Kidney epithelial cell (primary cell): ENCODE data around the gene ADM5. TPM values are rescaled to one million over a fixed set of nuclear protein-coding genes. Genes with fewer than 3 reads are reported as not detected.

Source experiments
- DNase-seq: peaks from one replicate; pipeline ENCODE4 v3.0.0-alpha.2; 2010; ENCODE audit warnings: low read depth
- H3K27me3 ChIP-seq: 2 replicates; pipeline ENCODE4 v1.6.0; 2011; ENCODE audit warnings: low read length; ENCODE audit not compliant: control insufficient read depth, insufficient read depth
- H3K36me3 ChIP-seq: 2 replicates; pipeline ENCODE4 v1.5.1; 2011; ENCODE audit warnings: low read length; ENCODE audit not compliant: control insufficient read depth, insufficient read depth
- H3K4me3 ChIP-seq: 2 replicates; pipeline ENCODE4 v1.5.1; 2011; ENCODE audit warnings: low read depth, mild to moderate bottlenecking, control low read depth, low read length
- total RNA-seq: library from RNA; depleted of rRNA; stranded (reverse); fragments of >200 nt; gene quantifications from 2 replicates; pipeline ENCODE4 v1.2.3, GENCODE V29; 2015
- TF ChIP-seq, protein P1 (sequence below): IDR thresholded peaks from 2 replicates; pipeline ENCODE4 v1.5.1; 2011; ENCODE audit warnings: mild to moderate bottlenecking, moderate library complexity, low read length, control low read depth, inconsistent platforms; ENCODE audit not compliant: insufficient read depth, poor library complexity, severe bottlenecking

ADM5 gene
- total RNA-seq, 1 donor from 2014 or later, result 1.0 TPM

DNA sequence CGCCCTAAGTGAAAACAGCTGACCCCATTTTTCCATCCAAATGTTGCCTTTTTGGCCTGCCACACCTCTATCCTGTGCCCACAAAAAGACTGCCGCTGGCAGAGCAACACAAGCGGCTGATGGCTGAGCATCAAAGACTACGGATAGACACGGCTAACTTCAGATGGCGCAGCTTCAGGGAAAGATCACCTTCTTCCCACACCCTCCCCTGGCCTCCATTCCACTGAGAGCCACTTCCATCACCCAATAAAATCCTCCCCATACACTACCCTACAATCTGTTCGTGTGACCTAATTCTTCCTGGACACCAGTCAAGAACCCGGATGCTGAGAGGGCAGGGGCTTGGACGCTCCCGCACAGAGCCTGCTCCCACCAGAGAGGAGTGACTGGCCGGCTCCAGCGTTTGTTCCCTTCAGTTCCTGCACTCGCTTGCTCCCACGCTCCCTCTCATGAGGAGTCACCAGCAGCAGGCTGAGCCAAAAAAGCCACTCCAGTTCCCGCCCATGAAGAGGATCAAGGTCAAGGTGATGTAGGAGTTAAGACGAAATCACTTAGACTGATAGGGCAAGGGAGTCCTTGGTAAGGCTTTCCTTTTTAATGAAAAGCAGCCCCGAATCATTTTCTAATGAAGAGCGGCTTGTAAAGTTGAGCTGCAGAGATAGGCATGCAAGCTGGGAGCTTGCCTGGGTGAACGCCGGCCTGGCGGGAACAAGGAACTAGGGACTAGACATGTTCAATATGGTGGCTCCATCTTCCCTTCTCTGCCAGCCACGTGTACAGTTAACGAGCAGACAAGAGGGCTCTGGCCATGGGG lies 38.0 kb downstream of the ADM5 start:
- Histone ChIP-seq H3K4me3 (no peak overlapping the region), H3K36me3 (no peaks in the 10 kb centered on the region), H3K27me3 (no peaks in the 10 kb centered on the region)
- no peak for DNase-seq
- TF ChIP-seq, protein P1, sequence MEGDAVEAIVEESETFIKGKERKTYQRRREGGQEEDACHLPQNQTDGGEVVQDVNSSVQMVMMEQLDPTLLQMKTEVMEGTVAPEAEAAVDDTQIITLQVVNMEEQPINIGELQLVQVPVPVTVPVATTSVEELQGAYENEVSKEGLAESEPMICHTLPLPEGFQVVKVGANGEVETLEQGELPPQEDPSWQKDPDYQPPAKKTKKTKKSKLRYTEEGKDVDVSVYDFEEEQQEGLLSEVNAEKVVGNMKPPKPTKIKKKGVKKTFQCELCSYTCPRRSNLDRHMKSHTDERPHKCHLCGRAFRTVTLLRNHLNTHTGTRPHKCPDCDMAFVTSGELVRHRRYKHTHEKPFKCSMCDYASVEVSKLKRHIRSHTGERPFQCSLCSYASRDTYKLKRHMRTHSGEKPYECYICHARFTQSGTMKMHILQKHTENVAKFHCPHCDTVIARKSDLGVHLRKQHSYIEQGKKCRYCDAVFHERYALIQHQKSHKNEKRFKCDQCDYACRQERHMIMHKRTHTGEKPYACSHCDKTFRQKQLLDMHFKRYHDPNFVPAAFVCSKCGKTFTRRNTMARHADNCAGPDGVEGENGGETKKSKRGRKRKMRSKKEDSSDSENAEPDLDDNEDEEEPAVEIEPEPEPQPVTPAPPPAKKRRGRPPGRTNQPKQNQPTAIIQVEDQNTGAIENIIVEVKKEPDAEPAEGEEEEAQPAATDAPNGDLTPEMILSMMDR, result no peak

DNA sequence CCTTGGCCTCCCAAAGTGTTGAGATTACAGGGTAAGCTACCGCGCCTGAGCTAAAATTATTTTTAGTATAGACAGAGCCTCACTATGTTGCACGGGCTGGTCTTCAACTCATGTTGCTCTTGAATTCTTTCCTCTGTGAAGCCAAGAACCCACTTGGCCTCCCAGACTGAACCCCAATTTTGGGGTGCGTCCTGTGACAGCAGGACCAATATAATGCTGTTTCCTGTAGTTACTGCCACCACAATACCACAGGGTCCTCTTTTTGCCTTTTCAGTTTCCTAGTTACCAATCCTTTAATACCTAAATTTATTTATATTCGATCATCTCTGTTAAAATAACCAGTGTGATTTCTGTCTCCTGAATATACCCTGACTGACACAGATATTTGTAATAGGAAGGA lies 40.8 kb downstream of the ADM5 start:
- Histone ChIP-seq H3K4me3 (no peak overlapping the region), H3K36me3 (no peaks in the 10 kb centered on the region), H3K27me3 (no peaks in the 10 kb centered on the region)
- TF ChIP-seq, protein P1, result no peak
- DNase-seq, result no peak

DNA sequence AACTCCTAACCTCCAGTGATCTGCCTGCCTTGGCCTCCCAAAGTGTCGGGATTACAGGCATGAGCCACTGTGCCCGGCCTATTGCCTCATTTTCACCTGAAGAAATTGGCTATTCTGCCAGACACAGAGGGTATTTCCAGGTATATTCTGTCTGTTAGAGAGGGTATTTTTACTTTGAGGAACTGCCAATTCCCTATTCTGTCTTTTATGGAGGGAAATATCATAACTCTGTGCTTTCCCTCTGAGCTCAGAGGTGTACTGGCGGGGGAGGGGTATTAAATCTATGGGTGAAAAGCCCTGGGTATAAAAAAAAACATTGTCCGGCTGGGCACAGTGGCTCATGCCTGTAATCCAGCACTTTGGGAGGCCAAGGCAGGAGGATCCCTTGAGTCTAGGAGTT lies 48.9 kb downstream of the ADM5 start:
- no peak for DNase-seq
- H3K4me3 ChIP-seq, result no peak overlapping the region
- TF ChIP-seq, protein P1, result no peak

DNA sequence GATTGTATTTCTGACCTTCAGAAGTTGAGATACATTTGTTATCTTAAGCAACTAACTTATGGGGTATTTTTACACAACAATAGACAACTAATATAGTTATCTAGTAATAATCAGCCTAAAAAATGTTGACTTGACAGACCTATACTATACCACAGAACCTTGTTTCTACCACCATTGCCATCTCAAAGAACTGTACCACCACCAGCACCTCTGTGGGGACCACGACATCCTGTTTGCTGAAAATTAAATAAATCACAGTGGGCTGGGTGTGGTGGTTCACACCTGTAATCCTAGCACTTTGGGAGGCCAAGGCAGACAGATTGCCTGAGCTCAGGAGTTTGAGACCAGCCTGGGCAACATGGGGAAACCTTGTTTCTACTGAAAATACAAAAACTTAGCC lies 49.7 kb downstream of the ADM5 start:
- TF ChIP-seq, protein P1, result no peak
- no peaks in the 10 kb centered on the region for H3K27me3 ChIP-seq
- no peak overlapping the region for H3K4me3 ChIP-seq
- H3K36me3 ChIP-seq, result no peaks in the 10 kb centered on the region
- no peak for DNase-seq

More for the DNA sequence above, 48.9 kb downstream of the ADM5 start:
- no peaks in the 10 kb centered on the region for H3K36me3 ChIP-seq
- no peaks in the 10 kb centered on the region for H3K27me3 ChIP-seq

DNA sequence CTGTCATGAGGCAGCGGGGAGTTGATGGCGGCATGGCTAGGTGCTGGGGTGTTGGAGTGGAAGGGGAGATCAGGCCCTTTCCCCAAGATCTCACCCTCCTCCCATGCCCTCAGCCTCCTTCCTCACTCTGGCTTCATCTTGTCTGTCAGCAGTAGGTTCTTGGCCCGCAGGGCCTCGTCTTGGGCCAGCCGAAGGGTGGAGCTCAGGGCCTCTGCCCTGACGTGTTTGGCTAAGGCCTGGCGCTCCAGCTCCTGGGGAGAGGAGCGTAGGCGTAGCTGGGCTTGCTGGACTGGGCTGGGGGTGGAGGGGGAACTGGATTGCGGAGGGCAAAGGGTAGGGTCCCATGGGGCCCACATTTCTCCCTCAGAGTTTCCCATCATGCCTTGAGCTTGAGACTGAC lies 50.5 kb downstream of the ADM5 start:
- DNase-seq, result no peak
- no peak overlapping the region for H3K4me3 ChIP-seq
- H3K27me3 ChIP-seq, result no peaks in the 10 kb centered on the region
- TF ChIP-seq, protein P1, result no peak
- no peaks in the 10 kb centered on the region for H3K36me3 ChIP-seq

Other genes with a start within 250 kb of the ADM5 start
- 0.07 TPM in 1 of 2 replicates, not detected in the other for gene SLC17A7, start 248.1 kb upstream of the ADM5 start, total RNA-seq
- 101 and 108 TPM in 2 replicates for gene PIH1D1, start 237.8 kb upstream of the ADM5 start, total RNA-seq
- 21.8 and 32.9 TPM in 2 replicates for gene ALDH16A1, start 236.4 kb upstream of the ADM5 start, total RNA-seq
- gene FLT3LG, start 215.4 kb upstream of the ADM5 start, total RNA-seq, result 2.3 and 3.0 TPM in 2 replicates
- 2,967 and 3,596 TPM in 2 replicates for gene RPL13A, start 202.0 kb upstream of the ADM5 start, total RNA-seq
- gene RPS11, start 193.2 kb upstream of the ADM5 start, total RNA-seq, result 3,617 and 3,738 TPM in 2 replicates
- gene FCGRT, start 176.9 kb upstream of the ADM5 start, total RNA-seq, result 66.7 and 80.2 TPM in 2 replicates
- 16.4 and 20.7 TPM in 2 replicates for gene RCN3, start 161.6 kb upstream of the ADM5 start, total RNA-seq
- gene NOSIP, start 109.0 kb upstream of the ADM5 start, total RNA-seq, result 89.4 and 91.4 TPM in 2 replicates
- 5.4 and 7.2 TPM in 2 replicates for gene PRRG2, start 108.3 kb upstream of the ADM5 start, total RNA-seq
- gene PRR12, start 98.4 kb upstream of the ADM5 start, total RNA-seq, result 8.9 and 11.5 TPM in 2 replicates
- gene RRAS, start 49.5 kb upstream of the ADM5 start, total RNA-seq, result 32.8 and 44.1 TPM in 2 replicates
- gene SCAF1, start 47.4 kb upstream of the ADM5 start, total RNA-seq, result 38.9 and 51.1 TPM in 2 replicates
- gene IRF3, start 23.7 kb upstream of the ADM5 start, total RNA-seq, result 47.3 and 66.6 TPM in 2 replicates
- 13.9 and 19.8 TPM in 2 replicates for gene BCL2L12, start 23.7 kb upstream of the ADM5 start, total RNA-seq
- 284 and 314 TPM in 2 replicates for gene PRMT1, start 12.3 kb upstream of the ADM5 start, total RNA-seq
- gene CPT1C, start 1.5 kb downstream of the ADM5 start, total RNA-seq, result 2.7 and 3.4 TPM in 2 replicates
- gene TSKS, start 73.7 kb downstream of the ADM5 start, total RNA-seq, result not detected in 2 replicates
- 98.9 and 111 TPM in 2 replicates for gene AP2A1, start 77.4 kb downstream of the ADM5 start, total RNA-seq
- gene FUZ, start 123.7 kb downstream of the ADM5 start, total RNA-seq, result 13.2 and 14.8 TPM in 2 replicates
- gene MED25, start 128.7 kb downstream of the ADM5 start, total RNA-seq, result 31.6 and 34.5 TPM in 2 replicates
- 47.9 and 71.1 TPM in 2 replicates for gene PTOV1, start 161.6 kb downstream of the ADM5 start, total RNA-seq
- gene PNKP, start 178.0 kb downstream of the ADM5 start, total RNA-seq, result 69.3 and 78.2 TPM in 2 replicates
- 23.2 and 34.6 TPM in 2 replicates for gene AKT1S1, start 187.8 kb downstream of the ADM5 start, total RNA-seq
- gene TBC1D17, start 188.1 kb downstream of the ADM5 start, total RNA-seq, result 17.4 and 28.1 TPM in 2 replicates
- 6.2 and 8.2 TPM in 2 replicates for gene IL4I1, start 207.3 kb downstream of the ADM5 start, total RNA-seq
- gene ATF5, start 239.6 kb downstream of the ADM5 start, total RNA-seq, result 22.4 and 22.7 TPM in 2 replicates
- 61.1 and 66.0 TPM in 2 replicates for gene NUP62, start 239.9 kb downstream of the ADM5 start, total RNA-seq